H54 (cell line): ENCODE measurements around the gene LRP6.
"Not testable (repeated sequence)": the region's sequence is repeated elsewhere in the genome, so short reads cannot be mapped to it uniquely, and the experiment has no call there.

Experiments used
- DNase-seq: peaks from one replicate; pipeline ENCODE4 v3.0.0; 2011; ENCODE audit warnings: low spot score, mixed read lengths; ENCODE audit not compliant: insufficient read length
- FAIRE-seq: peaks from 3 replicates; lab custom pipeline; 2011; peaks lifted over from hg19 to GRCh38; lab: Jason Lieb, UNC
- POLR2A ChIP-seq: IDR thresholded peaks from 2 replicates; pipeline ENCODE4 v1.6.1; 2011; ENCODE audit warnings: low read depth, mild to moderate bottlenecking, low read length

The LRP6 gene

GRCh38 chr12:12278899-12279298, 12.1 kb upstream of the LRP6 start:
- DNase-seq: no peak
- no peak for TF ChIP-seq POLR2A
- no peak for FAIRE-seq

DNA sequence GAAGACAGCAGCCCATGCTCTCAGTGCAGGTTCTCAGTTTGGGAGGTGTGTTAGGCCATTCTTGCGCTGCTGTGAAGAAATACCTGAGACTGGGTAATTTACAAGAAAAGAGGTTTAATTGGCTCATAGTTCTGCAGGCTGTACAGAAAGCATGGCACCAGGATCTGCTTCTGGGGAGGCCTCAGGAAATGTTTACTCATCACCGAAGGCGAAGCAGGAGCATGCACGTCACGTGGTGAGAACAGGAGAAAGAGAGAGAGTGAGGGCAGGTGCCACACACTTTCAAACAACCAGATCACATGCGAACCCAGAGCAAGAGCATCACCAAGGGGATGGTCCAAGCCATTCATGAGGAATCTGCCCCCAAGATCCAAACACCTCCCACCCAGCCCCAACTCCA, 9.0 kb upstream of the LRP6 start:
- TF ChIP-seq POLR2A: no peak
- DNase-seq (no peak), FAIRE-seq (no peak)

- no peak for TF ChIP-seq POLR2A
- FAIRE-seq (no peak), DNase-seq (no peak)
Measured at GRCh38 chr12:12273291-12273957, 6.6 kb upstream of the LRP6 start.

DNA sequence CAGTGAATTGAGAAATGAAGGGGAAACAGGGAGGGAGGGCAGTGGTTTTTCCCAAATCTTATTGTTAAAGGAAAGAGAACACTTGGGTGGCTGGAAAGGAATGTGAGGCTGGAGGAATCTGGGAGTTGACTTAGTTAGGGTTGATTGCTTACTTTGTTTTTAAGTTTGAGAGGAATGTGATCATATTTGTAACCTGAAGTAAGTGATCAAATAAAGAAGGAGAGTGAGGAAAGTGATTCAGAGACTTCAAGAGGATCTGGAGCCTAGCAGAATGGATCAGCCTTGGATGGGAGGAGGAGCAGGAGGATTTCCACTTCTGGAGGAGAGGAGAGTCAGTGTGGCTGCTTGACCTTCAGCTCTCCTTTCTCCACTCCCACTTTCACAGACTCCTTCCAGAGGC, 6.0 kb upstream of the LRP6 start:
- FAIRE-seq (no peak), DNase-seq (no peak)
- TF ChIP-seq POLR2A: no peak

DNA sequence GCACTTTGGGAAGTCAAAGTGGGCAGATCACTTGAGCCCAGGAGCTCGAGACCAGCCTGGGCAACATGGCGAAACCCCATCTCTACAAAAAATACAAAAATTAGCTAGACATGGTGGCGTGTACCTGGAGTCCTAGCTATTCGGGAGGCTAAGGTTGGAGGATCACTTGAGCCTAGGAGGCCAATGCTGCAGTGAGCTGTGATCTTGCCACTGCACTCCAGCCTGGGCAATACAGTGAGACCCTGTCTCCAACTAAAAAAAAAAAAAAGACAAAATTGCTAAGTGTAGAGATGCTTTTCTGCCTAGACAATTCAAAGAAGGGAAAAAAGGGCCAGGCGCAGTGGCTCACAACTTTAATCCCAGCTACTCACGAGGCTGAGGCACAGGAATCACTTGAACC, 3.4 kb upstream of the LRP6 start:
- TF ChIP-seq POLR2A: no peak
- DNase-seq: no peak
- FAIRE-seq: no peak

DNA sequence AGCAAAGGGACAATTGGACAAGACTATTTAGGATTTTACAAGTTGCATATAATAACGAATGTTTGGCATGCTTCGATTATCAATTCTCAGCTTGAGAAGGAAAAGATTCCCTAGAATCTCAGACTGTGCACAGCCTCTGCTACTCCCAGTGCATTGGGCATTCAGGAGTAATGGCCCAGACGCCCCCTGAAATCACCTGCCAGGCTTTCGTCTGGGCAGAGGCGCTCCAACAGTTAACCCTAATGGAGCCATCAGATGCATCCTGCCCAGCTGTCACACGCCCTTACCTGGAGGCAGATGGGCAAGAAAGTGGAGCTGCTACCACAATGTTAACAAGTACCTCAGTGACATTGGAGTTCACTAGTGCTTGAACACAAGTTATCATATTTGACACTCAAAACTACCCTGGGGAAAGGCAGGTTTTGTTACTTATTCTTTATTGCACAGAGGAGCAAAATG, 927 bp upstream of the LRP6 start:
- DNase-seq: no peak
- TF ChIP-seq POLR2A: no peak
- FAIRE-seq: no peak

GRCh38 chr12:12266389-12266872, 413 bp downstream of the LRP6 start:
- FAIRE-seq (no peak), DNase-seq (no peak)
- no peak for TF ChIP-seq POLR2A

GRCh38 chr12:12265571-12266388, 1.1 kb downstream of the LRP6 start:
- no peak for TF ChIP-seq POLR2A
- no peak for FAIRE-seq
- no peak for DNase-seq

- no peak for TF ChIP-seq POLR2A
- DNase-seq (no peak), FAIRE-seq (no peak)
Measured at GRCh38 chr12:12265035-12265434, 1.8 kb downstream of the LRP6 start.

DNA sequence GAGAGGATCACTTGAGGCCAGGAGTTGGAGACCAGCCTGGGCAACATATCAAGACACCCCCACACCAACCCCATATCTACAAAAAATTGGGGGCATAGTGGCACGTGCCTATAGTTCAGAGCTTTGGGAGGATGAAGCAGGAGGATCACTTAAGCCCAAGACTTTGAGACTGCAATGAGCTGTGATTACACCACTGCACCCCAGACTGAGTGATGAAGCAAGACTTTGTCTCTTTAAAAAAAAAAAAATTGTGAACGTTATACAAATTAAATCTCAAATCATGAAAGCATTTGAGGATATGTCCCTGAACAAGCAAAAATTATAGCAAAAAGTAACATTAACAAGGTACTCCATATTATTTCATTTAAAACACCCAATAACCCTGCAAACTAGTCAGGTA, 2.9 kb downstream of the LRP6 start:
- no peak for TF ChIP-seq POLR2A
- FAIRE-seq (no peak), DNase-seq (no peak)

GRCh38 chr12:12256291-12256757, 10.5 kb downstream of the LRP6 start:
- not testable (repeated sequence) for FAIRE-seq, DNase-seq

- no peak for FAIRE-seq
- no peak for DNase-seq
- no peak for TF ChIP-seq POLR2A
Measured at GRCh38 chr12:12254553-12254952, 12.3 kb downstream of the LRP6 start.

GRCh38 chr12:12249216-12250050, 17.4 kb downstream of the LRP6 start:
- DNase-seq (no peak), FAIRE-seq (no peak)
- TF ChIP-seq POLR2A: no peak

DNA sequence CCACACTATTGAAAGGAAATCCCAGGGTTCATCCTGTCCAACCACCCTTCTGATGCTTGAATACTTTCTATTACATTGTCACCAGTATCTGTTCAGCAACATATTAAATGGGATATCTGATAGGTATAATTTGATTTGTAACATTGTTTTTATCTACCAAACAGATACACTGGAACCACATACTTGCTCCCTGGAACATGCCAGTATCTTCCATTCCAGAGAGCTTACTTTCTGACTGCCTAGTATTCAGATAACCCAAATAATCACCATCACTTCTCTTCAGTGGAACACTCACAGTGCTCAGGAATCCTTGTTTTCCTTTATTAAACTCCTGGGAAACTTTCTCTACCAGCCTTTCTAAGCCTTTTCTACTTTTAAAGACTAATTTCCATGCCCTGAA, 19.3 kb downstream of the LRP6 start:
- no peak for TF ChIP-seq POLR2A
- no peak for DNase-seq
- FAIRE-seq: no peak
